Measurements from ENCODE around the gene LSM14A.
A peak's percentile ranks its signal among the peaks of the same experiment; 100 is the strongest.

The LSM14A gene

DNA sequence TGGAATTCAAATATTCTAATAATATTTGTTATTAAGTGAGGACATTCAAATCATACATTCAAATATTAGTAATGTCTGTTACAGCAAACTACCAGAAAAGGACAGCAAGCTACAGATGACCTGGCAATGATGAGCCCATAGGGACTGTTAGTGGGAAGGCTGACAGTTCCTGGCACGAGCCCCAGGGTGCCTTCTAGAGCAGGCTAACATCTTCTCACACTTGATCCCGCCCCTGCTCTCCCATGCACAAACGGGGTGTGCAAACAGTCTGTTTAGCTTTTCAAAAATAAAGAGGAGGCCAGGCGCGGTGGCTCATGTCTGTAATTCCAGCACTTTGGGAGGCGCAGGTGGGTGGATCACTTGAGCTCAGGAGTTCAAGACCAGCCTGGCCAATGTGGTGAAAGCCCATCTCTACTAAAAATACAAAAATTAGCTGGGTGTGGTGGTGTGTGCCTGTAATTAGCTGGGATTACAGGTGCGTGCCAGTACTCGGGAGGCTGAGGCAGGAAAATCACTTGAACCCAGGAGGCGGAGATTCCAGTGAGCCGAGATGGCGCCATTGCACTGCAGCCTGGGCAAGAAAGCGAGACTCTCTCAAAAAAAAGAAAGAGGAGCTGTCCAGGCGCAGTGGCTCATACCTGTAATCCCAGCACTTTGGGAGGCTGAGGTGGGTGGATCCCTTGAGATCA lies 72.5 kb downstream of the LSM14A start (continued):
- TF ChIP-seq, protein P1, sequence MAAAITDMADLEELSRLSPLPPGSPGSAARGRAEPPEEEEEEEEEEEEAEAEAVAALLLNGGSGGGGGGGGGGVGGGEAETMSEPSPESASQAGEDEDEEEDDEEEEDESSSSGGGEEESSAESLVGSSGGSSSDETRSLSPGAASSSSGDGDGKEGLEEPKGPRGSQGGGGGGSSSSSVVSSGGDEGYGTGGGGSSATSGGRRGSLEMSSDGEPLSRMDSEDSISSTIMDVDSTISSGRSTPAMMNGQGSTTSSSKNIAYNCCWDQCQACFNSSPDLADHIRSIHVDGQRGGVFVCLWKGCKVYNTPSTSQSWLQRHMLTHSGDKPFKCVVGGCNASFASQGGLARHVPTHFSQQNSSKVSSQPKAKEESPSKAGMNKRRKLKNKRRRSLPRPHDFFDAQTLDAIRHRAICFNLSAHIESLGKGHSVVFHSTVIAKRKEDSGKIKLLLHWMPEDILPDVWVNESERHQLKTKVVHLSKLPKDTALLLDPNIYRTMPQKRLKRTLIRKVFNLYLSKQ (tag by site-specific recombination; IDR thresholded peaks at IDR 0.05; ENCODE audit: borderline replicate concordance), result no peak
- TF ChIP-seq GLI2 (tag by site-specific recombination; IDR thresholded peaks at IDR 0.05; ENCODE audit: borderline replicate concordance, low read depth), result no peak
- TF ChIP-seq ZNF501 (tag by site-specific recombination; IDR thresholded peaks at IDR 0.05), result no peak
- no peak for TF ChIP-seq ZNF48 (tag by site-specific recombination; IDR thresholded peaks at IDR 0.05)
- TF ChIP-seq KLF10 (tag by site-specific recombination; IDR thresholded peaks at IDR 0.05), result no peak
- no peak for TF ChIP-seq ZNF140 (tag by site-specific recombination; IDR thresholded peaks at IDR 0.05)
- no peak for TF ChIP-seq ZNF558 (tag by site-specific recombination; IDR thresholded peaks at IDR 0.05)
- peak; percentile 61 for TF ChIP-seq EGR2 (tag by site-specific recombination; IDR thresholded peaks at IDR 0.05; ENCODE audit: low read depth)
- no peak for TF ChIP-seq ZNF184 (tag by site-specific recombination; IDR thresholded peaks at IDR 0.05)
- TF ChIP-seq ZBTB21 (tag by site-specific recombination; IDR thresholded peaks at IDR 0.05), result no peak
- TF ChIP-seq, protein P2, sequence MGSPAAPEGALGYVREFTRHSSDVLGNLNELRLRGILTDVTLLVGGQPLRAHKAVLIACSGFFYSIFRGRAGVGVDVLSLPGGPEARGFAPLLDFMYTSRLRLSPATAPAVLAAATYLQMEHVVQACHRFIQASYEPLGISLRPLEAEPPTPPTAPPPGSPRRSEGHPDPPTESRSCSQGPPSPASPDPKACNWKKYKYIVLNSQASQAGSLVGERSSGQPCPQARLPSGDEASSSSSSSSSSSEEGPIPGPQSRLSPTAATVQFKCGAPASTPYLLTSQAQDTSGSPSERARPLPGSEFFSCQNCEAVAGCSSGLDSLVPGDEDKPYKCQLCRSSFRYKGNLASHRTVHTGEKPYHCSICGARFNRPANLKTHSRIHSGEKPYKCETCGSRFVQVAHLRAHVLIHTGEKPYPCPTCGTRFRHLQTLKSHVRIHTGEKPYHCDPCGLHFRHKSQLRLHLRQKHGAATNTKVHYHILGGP (tag by site-specific recombination; IDR thresholded peaks at IDR 0.05), result no peak
- TF ChIP-seq, protein P3, sequence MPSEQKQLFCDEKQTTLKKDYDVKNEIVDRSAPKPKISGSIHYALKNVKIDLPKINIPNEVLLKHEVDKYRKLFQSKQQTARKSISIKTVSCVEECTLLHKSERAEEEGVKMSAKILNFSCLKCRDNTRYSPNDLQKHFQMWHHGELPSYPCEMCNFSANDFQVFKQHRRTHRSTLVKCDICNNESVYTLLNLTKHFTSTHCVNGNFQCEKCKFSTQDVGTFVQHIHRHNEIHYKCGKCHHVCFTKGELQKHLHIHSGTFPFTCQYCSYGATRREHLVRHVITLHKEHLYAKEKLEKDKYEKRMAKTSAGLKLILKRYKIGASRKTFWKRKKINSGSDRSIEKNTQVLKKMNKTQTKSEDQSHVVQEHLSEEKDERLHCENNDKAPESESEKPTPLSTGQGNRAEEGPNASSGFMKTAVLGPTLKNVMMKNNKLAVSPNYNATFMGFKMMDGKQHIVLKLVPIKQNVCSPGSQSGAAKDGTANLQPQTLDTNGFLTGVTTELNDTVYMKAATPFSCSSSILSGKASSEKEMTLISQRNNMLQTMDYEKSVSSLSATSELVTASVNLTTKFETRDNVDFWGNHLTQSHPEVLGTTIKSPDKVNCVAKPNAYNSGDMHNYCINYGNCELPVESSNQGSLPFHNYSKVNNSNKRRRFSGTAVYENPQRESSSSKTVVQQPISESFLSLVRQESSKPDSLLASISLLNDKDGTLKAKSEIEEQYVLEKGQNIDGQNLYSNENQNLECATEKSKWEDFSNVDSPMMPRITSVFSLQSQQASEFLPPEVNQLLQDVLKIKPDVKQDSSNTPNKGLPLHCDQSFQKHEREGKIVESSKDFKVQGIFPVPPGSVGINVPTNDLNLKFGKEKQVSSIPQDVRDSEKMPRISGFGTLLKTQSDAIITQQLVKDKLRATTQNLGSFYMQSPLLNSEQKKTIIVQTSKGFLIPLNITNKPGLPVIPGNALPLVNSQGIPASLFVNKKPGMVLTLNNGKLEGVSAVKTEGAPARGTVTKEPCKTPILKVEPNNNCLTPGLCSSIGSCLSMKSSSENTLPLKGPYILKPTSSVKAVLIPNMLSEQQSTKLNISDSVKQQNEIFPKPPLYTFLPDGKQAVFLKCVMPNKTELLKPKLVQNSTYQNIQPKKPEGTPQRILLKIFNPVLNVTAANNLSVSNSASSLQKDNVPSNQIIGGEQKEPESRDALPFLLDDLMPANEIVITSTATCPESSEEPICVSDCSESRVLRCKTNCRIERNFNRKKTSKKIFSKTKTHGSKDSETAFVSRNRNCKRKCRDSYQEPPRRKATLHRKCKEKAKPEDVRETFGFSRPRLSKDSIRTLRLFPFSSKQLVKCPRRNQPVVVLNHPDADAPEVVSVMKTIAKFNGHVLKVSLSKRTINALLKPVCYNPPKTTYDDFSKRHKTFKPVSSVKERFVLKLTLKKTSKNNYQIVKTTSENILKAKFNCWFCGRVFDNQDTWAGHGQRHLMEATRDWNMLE (tag by site-specific recombination; conservative IDR thresholded peaks at IDR 0.05; ENCODE audit: low read depth), result no peak
- no peak for TF ChIP-seq ZNF544 (tag by site-specific recombination; IDR thresholded peaks at IDR 0.05)
- no peak for TF ChIP-seq ZNF677 (tag by site-specific recombination; IDR thresholded peaks at IDR 0.05)
- TF ChIP-seq ZNF248 (tag by site-specific recombination; IDR thresholded peaks at IDR 0.05), result no peak
- TF ChIP-seq, protein P4, sequence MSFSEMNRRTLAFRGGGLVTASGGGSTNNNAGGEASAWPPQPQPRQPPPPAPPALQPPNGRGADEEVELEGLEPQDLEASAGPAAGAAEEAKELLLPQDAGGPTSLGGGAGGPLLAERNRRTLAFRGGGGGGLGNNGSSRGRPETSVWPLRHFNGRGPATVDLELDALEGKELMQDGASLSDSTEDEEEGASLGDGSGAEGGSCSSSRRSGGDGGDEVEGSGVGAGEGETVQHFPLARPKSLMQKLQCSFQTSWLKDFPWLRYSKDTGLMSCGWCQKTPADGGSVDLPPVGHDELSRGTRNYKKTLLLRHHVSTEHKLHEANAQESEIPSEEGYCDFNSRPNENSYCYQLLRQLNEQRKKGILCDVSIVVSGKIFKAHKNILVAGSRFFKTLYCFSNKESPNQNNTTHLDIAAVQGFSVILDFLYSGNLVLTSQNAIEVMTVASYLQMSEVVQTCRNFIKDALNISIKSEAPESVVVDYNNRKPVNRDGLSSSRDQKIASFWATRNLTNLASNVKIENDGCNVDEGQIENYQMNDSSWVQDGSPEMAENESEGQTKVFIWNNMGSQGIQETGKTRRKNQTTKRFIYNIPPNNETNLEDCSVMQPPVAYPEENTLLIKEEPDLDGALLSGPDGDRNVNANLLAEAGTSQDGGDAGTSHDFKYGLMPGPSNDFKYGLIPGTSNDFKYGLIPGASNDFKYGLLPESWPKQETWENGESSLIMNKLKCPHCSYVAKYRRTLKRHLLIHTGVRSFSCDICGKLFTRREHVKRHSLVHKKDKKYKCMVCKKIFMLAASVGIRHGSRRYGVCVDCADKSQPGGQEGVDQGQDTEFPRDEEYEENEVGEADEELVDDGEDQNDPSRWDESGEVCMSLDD (tag by site-specific recombination; IDR thresholded peaks at IDR 0.05), result no peak
- TF ChIP-seq ZFP37 (tag by site-specific recombination; IDR thresholded peaks at IDR 0.05), result no peak
- no peak for TF ChIP-seq ZNF266 (tag by site-specific recombination; IDR thresholded peaks at IDR 0.05; ENCODE audit: low read depth)
- no peak for TF ChIP-seq KLF16 (tag by site-specific recombination; IDR thresholded peaks at IDR 0.05)
- TF ChIP-seq, protein P5, sequence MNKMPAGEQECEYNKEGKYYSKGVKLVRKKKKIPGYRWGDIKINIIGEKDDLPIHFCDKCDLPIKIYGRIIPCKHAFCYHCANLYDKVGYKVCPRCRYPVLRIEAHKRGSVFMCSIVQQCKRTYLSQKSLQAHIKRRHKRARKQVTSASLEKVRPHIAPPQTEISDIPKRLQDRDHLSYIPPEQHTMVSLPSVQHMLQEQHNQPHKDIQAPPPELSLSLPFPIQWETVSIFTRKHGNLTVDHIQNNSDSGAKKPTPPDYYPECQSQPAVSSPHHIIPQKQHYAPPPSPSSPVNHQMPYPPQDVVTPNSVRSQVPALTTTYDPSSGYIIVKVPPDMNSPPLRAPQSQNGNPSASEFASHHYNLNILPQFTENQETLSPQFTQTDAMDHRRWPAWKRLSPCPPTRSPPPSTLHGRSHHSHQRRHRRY (tag by site-specific recombination; IDR thresholded peaks at IDR 0.05), result no peak
- TF ChIP-seq, protein P6, sequence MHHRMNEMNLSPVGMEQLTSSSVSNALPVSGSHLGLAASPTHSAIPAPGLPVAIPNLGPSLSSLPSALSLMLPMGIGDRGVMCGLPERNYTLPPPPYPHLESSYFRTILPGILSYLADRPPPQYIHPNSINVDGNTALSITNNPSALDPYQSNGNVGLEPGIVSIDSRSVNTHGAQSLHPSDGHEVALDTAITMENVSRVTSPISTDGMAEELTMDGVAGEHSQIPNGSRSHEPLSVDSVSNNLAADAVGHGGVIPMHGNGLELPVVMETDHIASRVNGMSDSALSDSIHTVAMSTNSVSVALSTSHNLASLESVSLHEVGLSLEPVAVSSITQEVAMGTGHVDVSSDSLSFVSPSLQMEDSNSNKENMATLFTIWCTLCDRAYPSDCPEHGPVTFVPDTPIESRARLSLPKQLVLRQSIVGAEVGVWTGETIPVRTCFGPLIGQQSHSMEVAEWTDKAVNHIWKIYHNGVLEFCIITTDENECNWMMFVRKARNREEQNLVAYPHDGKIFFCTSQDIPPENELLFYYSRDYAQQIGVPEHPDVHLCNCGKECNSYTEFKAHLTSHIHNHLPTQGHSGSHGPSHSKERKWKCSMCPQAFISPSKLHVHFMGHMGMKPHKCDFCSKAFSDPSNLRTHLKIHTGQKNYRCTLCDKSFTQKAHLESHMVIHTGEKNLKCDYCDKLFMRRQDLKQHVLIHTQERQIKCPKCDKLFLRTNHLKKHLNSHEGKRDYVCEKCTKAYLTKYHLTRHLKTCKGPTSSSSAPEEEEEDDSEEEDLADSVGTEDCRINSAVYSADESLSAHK (tag by site-specific recombination; IDR thresholded peaks at IDR 0.05), result no peak
- TF ChIP-seq, protein P7, sequence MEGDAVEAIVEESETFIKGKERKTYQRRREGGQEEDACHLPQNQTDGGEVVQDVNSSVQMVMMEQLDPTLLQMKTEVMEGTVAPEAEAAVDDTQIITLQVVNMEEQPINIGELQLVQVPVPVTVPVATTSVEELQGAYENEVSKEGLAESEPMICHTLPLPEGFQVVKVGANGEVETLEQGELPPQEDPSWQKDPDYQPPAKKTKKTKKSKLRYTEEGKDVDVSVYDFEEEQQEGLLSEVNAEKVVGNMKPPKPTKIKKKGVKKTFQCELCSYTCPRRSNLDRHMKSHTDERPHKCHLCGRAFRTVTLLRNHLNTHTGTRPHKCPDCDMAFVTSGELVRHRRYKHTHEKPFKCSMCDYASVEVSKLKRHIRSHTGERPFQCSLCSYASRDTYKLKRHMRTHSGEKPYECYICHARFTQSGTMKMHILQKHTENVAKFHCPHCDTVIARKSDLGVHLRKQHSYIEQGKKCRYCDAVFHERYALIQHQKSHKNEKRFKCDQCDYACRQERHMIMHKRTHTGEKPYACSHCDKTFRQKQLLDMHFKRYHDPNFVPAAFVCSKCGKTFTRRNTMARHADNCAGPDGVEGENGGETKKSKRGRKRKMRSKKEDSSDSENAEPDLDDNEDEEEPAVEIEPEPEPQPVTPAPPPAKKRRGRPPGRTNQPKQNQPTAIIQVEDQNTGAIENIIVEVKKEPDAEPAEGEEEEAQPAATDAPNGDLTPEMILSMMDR (tag by site-specific recombination; IDR thresholded peaks at IDR 0.05), result peak; percentile 51; the same call in 1 of the 2 replicates
- no peak for TF ChIP-seq ZNF24 (tag by site-specific recombination; IDR thresholded peaks at IDR 0.05)
- TF ChIP-seq HOXC10 (CRISPR knock-in tag; IDR thresholded peaks at IDR 0.05), result no peak
